Measurements from ENCODE around the gene ESPN.

Gene ESPN

DNA sequence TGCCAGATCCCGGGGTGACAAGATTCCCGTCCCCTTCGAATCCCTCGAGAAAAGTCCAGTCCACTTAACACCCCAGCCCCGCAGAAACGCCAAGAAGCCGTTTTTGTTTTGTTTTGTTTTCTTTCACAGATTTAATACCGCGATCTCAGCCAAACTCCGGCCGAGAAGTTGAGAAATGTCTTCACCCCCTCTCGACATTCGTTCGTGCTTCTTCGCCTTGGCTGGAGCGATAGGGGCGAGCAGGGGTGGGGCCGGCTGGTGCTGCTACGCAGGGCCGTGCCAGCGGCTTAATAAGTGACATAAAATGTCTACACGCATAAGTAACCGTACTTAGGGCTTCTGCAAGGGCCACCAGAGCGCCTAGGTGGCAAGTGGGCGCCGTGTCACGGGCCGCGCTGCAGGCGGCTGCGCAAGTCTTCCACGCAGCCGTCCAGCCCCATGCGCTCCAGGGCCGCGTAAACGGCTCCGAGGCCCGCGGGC is 36.5 kb downstream of the ESPN start:
- no peak for DNase-seq (ENCODE audit: extremely low spot score, insufficient read length, low read depth)
- no peak for FAIRE-seq

DNA sequence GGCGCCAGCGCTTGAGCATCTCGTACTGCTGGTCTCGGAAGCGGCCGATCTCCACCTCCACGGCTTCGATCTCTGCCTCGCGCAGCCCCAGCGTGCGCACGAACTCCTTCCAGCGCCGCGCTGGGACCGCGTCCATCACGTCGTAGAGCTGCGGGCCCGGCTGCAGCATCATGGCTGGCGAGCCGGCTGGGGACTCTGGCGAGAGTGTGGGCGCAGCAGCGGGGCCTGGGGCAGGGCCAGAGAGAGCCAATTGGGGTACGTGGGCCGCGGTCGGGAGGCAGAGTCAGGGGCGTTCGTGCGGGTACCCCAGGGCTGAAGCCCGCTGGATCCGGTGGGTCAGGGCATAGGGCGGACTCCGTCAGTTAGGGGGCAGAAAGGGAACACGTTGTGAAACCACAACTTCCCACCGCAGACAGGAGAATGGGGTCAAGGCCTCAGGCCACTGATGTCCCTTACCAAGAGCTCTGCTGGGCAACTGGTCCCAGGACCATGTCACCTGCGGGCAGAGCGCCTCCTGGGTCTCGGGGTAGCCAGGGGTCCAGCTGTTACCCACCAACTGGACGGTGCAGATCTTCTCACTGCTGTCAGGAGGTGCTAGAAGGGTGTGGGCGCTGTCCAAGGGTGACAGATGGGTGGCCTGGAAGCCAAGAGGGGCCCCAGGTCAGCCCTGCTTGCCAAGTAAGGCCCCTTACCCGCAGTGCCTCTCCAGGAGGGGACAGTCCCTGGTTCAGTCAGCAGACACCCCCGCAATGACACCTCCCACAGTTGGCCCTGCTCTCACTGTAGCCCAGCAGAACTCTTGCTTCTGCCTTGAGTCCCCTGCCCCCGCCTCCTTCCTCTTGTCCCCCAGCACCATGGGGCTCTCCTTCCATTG is 37.2 kb downstream of the ESPN start:
- FAIRE-seq (no peak), DNase-seq (ENCODE audit: extremely low spot score, insufficient read length, low read depth) (no peak)

DNA sequence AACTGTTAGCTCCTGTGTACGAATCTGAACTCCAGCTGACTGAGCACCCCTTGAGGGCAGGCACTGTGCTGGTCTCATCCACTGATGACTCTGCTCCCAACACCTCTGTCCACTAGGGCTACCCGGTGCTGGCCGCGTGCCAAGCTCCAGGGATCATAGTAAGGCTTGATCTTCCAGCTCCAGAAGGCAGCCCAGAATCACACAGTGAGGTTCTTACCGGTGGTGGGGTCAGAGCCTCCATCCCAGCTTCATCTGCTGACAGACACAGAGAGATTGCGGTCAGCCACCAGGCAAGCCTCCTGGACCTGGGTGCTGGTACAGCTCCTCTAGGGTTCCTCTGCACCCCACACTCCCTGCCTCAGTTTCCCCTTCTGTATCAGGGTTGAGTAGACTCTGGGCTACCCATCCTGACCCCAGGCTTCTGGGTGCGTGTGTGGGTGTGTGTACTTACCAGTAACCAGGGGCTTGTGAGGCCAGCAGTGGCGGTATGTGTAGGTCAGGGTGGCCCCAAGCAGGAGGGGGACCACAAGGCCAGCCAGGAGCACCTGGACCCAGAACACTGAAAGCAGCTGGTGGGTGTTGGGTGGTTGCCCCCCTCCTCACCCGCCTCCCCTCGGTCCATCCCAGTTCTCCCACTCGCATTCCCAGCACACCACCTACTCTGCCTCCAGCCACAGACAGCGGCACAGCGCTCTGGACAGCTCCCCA is 38.0 kb downstream of the ESPN start:
- DNase-seq (ENCODE audit: extremely low spot score, insufficient read length, low read depth) (no peak), FAIRE-seq (no peak)

DNA sequence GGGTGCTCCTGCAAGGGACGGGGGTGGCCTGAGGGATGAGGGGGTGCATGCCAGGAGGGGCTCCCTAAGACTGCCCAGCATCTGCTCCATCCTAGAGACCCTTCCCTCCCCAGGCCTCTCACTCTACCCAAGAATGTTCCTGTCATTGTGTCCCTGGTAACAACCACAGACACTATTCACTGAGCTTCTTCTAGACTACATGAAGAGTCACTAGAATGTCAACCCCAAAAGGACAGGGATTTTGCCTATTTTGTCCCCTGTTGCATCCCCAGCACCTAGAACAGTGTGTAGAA is 38.5 kb downstream of the ESPN start:
- FAIRE-seq (no peak), DNase-seq (ENCODE audit: extremely low spot score, insufficient read length, low read depth) (no peak)

- FAIRE-seq: no peak
- DNase-seq (ENCODE audit: extremely low spot score, insufficient read length, low read depth): no peak
Observed at GRCh38 chr1:6464514-6464836, 39.9 kb downstream of the ESPN start.

DNA sequence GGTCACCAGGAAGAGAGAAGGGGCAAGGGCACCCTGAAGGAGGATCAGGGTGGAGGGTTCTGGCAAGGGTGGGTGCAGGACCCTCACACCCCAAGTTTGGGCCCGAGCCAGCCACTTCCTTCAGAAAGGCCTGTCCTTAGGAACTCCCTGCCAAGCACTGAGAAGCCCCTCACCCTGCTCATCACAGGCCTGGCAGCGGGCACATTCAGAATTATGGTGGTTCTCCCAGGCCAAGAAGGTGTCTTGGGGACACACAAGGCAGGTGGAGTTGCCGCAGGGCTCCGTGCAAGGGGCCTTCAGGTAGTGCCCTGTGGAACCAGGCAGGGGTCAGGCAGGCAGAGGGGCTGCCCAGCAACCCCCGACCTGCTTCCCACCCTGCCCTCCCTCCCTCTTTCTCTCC is 40.3 kb downstream of the ESPN start:
- FAIRE-seq: no peak
- DNase-seq (ENCODE audit: extremely low spot score, insufficient read length, low read depth): no peak

GRCh38 chr1:6465461-6466005 is 41.0 kb downstream of the ESPN start:
- FAIRE-seq (no peak), DNase-seq (ENCODE audit: extremely low spot score, insufficient read length, low read depth) (no peak)

GRCh38 chr1:6466023-6466422 is 41.4 kb downstream of the ESPN start, which contains the start of gene TNFRSF25:
TNFRSF25 (minus strand) TSS chr1:6466173; CDS start chr1:6466107, 66 bp downstream.
- no peak for FAIRE-seq
- no peak for DNase-seq (ENCODE audit: extremely low spot score, insufficient read length, low read depth)

DNA sequence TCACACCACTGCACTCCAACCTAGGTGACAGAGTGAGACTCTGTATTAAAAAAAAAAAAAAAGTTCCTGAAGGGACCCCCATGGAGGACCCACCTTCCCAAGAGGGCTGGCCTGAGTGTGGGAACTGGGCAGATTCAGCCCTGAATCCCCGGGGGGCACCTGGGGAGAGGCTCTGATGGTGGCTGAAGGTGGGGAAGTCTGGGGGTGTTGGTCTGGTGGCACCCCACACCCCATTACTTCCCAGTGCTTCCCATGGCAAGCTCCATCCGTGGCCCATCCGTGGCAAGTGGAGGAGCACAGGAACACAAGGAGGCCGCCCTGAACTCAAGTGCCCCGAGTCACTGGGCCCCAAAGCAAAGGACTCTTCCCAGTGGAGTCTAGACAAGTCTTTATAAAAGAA is 42.2 kb downstream of the ESPN start:
- FAIRE-seq (no peak), DNase-seq (ENCODE audit: extremely low spot score, insufficient read length, low read depth) (no peak)

GRCh38 chr1:6467224-6467623 is 42.6 kb downstream of the ESPN start:
- FAIRE-seq (no peak), DNase-seq (ENCODE audit: extremely low spot score, insufficient read length, low read depth) (no peak)

DNA sequence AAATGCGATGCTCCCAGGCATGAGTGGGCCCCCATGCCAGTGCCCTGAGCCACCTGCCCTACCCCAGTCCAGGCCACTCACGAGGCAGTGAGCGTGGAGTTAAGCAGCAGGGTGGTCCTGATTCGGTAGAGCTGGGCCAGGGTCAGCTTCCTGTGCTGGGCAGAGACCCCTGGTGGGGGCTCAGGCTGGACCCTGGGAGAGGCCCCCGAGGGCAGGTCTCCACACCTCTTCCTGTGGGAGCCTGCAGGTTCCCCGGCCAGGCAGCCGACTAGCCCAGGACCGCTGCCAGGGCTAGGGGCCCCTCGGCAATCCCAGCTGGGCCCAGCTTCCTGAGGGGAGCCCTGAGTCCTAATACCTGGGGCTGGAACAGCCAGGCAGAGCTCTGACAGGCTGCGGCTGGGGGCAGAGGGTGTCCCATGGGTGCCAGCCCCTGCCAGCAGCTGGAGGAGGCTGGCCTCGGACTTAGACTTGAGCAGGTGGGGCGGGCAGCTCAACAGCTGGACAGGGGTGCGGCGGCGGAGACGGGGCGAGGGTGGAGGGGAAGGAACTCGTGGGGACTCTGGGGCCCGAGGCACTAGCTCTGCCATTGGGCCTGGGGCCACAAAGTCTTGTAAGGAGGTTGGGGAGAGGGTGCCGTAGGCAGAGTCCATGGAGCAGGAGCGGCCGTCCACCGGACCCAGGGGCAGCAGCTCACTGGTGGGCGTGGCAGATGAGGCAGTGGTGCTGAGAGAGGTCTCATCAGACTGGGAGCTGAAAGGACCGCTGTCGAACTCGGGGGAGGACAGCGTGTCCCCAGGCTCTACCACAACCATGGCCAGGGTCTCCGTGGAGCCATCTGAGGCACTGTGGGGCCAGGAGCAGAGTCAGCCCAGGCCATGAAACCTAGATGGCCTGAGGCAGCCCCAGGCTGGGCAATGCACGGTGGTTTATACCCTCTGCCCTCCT is 43.4 kb downstream of the ESPN start:
- no peak for FAIRE-seq
- DNase-seq (ENCODE audit: extremely low spot score, insufficient read length, low read depth): no peak

DNA sequence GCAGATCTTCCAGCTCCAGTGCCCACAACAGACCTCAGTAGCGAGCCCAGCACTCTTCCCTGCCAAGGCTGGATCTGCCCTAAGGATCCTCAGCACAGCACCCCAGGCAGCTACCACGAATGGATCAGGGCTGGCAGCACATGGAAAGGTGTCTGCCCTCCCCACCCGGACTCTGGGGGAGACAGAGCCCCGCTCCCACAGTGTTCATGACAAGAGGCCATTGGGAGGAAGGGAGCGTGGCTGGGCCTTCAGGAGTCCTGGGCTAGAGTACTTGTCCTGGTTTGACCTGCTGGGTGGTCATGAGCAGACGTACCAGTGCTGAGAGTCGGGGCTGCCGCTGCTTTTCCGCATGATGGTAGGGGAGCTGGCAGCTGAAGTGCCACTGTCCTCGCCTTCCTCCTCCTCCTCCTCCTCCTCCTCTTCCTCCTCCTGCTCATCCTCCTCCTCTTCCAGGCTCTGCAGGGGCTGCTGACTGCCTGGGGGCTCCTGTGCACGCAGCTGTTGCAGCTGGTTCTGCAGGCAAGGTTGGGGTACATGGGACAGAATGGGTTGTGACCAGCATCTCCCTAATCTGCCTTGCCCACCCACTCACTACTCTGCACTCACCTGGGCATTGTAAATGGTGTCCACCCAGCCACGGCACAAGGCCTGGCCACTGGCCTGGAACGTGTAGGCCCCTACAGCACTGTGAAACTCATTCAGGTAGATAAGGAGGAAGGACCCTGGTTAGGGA is 44.3 kb downstream of the ESPN start:
- DNase-seq (ENCODE audit: extremely low spot score, insufficient read length, low read depth) (no peak), FAIRE-seq (no peak)

GRCh38 chr1:6470132-6471085 is 45.8 kb downstream of the ESPN start:
- FAIRE-seq (no peak), DNase-seq (ENCODE audit: extremely low spot score, insufficient read length, low read depth) (no peak)

- no peak for FAIRE-seq
- no peak for DNase-seq (ENCODE audit: extremely low spot score, insufficient read length, low read depth)
Observed at GRCh38 chr1:6471086-6471969, 46.8 kb downstream of the ESPN start.

GRCh38 chr1:6471970-6472368 is 47.4 kb downstream of the ESPN start:
- FAIRE-seq: no peak
- DNase-seq (ENCODE audit: extremely low spot score, insufficient read length, low read depth): no peak

GRCh38 chr1:6472391-6472790 is 47.8 kb downstream of the ESPN start:
- DNase-seq (ENCODE audit: extremely low spot score, insufficient read length, low read depth) (no peak), FAIRE-seq (no peak)

GRCh38 chr1:6473156-6473555 is 48.6 kb downstream of the ESPN start:
- DNase-seq (ENCODE audit: extremely low spot score, insufficient read length, low read depth) (no peak), FAIRE-seq (no peak)
